SK-N-MC (cell line): ENCODE results near the gene STK39.

Experiments used
- EZH2 ChIP-seq: fragments of 200-600 bp; sonication (generic); IDR thresholded peaks from one replicate; pipeline ENCODE4 v1.6.1; 2017; ENCODE audit warnings: antibody characterized with exemption
- POLR2AphosphoS5 ChIP-seq: IDR thresholded peaks from 2 replicates; pipeline ENCODE4 v1.6.1; 2012; ENCODE audit warnings: mild to moderate bottlenecking, low read depth, low read length, borderline replicate concordance

DNA sequence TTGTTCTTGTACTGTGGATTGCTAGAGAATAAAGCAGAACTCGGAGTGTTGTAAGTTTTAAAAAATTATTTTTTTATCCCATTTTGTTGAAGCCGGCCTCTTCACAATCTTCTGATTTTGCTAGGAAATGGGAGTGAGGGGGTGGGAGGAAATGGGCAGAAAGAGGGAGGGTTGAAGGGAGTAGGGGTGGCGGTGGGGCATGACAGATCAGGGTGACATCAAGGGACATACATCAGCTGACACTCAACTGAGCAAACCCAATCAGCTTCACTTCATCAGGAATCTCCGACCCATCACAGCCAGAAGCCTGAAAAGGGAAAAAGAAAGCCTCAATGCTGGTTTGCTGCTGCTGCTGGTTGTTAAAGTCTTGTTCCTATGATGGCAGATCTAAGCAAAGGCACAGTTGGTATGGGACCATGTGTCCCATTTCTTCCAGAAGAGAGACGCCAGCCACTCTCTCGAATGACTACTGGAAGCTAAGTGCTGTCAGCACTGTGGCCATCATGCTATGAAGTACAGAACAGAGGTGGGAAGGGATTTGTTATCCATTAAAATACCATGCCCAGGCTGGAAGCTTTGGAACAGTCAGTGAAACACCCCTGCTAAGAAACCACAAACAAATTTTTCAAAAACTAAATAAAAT is 292.0 kb downstream of the STK39 start:
- TF ChIP-seq EZH2 = no peak
- TF ChIP-seq POLR2AphosphoS5 = no peak
